ENCODE measurements around the gene CYP1A2. TPM values are rescaled to one million over a fixed set of nuclear protein-coding genes. Genes with fewer than 3 reads are reported as not detected.

The CYP1A2 gene
- total RNA-seq, 2 experiments from 2014 or later, result not detected

DNA sequence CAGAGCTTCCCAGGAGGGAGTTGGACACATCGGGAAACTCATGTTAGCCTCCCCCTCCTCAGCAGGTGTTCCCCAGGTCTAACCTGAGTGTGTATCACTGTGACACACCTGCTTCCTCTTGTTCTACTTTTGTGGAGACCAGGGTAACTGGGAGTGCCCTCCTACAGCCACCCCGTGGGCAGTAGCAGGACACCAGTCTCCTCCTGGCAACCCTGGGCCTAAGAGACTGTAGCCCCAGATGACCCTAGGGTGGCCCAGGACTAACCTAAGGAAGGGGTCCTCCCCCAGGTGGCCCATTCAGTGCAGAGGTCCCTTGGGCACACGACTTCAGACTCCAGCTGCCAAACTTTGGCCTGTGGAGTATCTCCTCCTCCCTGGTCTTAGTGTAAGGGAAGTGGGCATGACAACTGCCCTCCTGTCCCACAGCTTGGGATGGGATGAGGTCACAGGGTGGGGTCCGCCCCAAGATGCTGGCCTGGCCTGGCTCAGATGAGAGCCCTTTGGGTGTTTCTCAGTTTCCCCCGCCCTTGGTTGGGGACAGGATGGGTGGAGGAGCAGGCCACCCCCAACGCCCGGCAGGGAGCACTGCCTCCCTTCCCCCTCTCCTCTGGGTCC is 38.0 kb downstream of the CYP1A2 start:
- TF ChIP-seq, protein P1, sequence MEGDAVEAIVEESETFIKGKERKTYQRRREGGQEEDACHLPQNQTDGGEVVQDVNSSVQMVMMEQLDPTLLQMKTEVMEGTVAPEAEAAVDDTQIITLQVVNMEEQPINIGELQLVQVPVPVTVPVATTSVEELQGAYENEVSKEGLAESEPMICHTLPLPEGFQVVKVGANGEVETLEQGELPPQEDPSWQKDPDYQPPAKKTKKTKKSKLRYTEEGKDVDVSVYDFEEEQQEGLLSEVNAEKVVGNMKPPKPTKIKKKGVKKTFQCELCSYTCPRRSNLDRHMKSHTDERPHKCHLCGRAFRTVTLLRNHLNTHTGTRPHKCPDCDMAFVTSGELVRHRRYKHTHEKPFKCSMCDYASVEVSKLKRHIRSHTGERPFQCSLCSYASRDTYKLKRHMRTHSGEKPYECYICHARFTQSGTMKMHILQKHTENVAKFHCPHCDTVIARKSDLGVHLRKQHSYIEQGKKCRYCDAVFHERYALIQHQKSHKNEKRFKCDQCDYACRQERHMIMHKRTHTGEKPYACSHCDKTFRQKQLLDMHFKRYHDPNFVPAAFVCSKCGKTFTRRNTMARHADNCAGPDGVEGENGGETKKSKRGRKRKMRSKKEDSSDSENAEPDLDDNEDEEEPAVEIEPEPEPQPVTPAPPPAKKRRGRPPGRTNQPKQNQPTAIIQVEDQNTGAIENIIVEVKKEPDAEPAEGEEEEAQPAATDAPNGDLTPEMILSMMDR (IDR thresholded peaks at IDR 0.05), result no peak
- intact Hi-C loops (cut with micrococcal nuclease), result loop anchor here (5.0 kb wide), 1 partner anchor 384 kb away; no protein-coding TSS in a partner anchor

DNA sequence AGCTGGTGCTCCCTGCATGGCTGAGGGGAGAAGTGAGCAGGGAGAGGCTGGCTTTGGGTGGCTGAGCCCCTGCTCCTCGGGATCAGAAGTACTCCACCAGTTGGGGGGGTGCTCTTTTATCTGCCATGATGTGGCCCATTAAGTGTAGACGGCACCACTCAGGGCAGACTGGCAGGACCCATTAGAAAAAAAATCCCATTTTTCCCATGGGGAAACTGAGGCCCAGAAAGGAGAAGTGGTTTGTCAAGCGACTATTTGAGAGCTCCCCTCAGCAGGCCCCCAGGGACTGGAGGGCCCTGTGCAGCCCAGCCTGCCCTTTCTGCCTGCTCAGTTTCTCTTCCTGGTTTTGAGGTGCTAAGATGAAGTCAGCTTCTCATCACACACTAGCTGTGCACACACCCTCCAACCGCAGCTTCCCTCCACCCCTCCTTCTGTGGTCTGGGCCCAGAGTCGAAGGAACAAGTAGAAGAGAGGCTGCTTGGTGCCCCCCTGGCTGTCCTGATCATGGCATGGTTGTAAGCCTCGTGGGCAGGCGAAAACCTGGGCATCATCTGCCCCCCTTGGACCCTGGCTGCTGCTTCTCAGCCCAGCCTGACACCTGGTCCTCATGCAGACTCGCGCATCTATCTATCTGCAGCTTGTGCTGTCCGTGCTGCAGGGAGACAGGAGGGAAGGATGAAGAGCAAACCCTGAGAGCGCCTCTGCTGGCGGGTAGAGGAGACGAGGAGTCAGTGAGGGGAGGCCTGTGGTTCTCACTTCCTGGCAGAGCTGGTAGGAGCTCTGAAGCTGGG is 38.8 kb downstream of the CYP1A2 start:
- DNase-seq (peak; percentile 98), ATAC-seq (peak; percentile 70)
- CTCF ChIA-PET, result interaction anchor here (0.7 to 30.3 kb wide), 16 partner anchors 1 to 414 kb away, joined by 3 to 1327 read pairs (median 4); partner anchors contain the start of genes C15orf39, CSK and MPI
- Mint-ChIP-seq H3K4me3 (peak overlapping the region; percentile 98), H3K27me3 (no peaks in the 10 kb centered on the region), H3K27ac (peak overlapping the region; percentile 98), H3K4me1 (ENCODE audit: low read depth) (peaks cover 53% of the 10 kb centered on the region), H3K36me3 (ENCODE audit: low read depth) (peaks cover 77% of the 10 kb centered on the region), H3K9me3 (no peaks in the 10 kb centered on the region)
- intact Hi-C loops (cut with micrococcal nuclease), result loop anchor here (5.0 kb wide), 1 partner anchor 385 kb away; no protein-coding TSS in a partner anchor
- POLR2A ChIA-PET, result interaction anchor here (0.6 to 21.2 kb wide), 14 partner anchors 3 to 245 kb away, joined by 3 to 410 read pairs (median 5); partner anchors contain the start of genes COX5A and CSK
- TF ChIP-seq, protein P1 (IDR thresholded peaks at IDR 0.05), result peak; percentile 81

More for the DNA sequence above, 38.0 kb downstream of the CYP1A2 start:
- Mint-ChIP-seq H3K4me3 (peak overlapping the region; percentile 98), H3K4me1 (ENCODE audit: low read depth) (peaks cover 45% of the 10 kb centered on the region), H3K36me3 (ENCODE audit: low read depth) (peaks cover 72% of the 10 kb centered on the region), H3K9me3 (no peaks in the 10 kb centered on the region), H3K27me3 (no peaks in the 10 kb centered on the region), H3K27ac (peak overlapping the region; percentile 98)
- DNase-seq (no peak), ATAC-seq (no peak)
- CTCF ChIA-PET, result interaction anchor here (0.7 to 30.3 kb wide), 12 partner anchors 2 to 408 kb away, joined by 3 to 1327 read pairs (median 6); partner anchors contain the start of gene CSK
- POLR2A ChIA-PET, result interaction anchor here (0.6 to 21.2 kb wide), 12 partner anchors 4 to 169 kb away, joined by 3 to 410 read pairs (median 6); partner anchors contain the start of genes COX5A and CSK

DNA sequence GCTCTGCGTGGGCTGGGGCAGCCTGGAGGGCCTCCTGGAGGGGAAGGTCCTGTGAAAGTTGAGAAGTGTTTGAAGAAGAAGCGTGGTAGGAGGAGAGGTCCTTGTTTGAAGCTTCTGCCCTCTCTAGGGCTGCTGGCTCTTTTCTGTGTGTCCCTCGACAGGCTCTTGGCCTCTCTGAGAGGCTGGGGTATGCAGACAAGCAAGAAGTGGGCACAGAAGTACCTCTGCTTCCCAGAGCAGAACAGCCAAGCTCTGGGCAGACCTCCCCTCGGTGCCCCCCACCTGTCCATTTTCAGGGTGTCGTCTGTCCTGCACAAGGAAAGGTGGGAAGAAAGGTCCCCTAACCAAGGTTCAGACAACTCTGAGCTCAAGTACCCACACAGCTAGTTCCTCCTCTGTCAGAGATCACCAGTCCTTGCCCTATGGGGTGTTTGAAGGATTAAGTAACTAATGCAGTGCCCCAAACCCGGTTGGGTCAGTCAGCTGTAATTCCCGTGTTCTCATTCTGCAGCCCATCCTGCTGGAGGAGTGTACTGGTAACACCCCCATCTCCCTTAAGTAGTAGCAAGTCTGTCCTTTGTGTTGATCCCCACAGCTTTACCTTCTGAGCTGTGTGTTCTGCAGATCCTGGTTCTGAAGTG is 39.5 kb downstream of the CYP1A2 start:
- TF ChIP-seq, protein P1 (IDR thresholded peaks at IDR 0.05), result no peak
- Mint-ChIP-seq H3K4me1 (ENCODE audit: low read depth) (peaks cover 60% of the 10 kb centered on the region), H3K9me3 (no peaks in the 10 kb centered on the region), H3K4me3 (peak overlapping the region; percentile 98), H3K36me3 (ENCODE audit: low read depth) (peaks cover 74% of the 10 kb centered on the region), H3K27ac (peak overlapping the region; percentile 98), H3K27me3 (no peaks in the 10 kb centered on the region)
- ATAC-seq, result no peak
- no peak for DNase-seq
- intact Hi-C loops (cut with micrococcal nuclease), result loop anchor here (5.0 kb wide), 1 partner anchor 386 kb away; no protein-coding TSS in a partner anchor
- ChIA-PET POLR2A (interaction anchor here (1.0 to 21.2 kb wide), 9 partner anchors 3 to 246 kb away, joined by 3 to 410 read pairs (median 5); partner anchors contain the start of gene CSK), CTCF (interaction anchor here (0.9 to 30.3 kb wide), 13 partner anchors 0 to 414 kb away, joined by 3 to 1327 read pairs (median 5); partner anchors contain the start of genes C15orf39, CSK and MPI)

DNA sequence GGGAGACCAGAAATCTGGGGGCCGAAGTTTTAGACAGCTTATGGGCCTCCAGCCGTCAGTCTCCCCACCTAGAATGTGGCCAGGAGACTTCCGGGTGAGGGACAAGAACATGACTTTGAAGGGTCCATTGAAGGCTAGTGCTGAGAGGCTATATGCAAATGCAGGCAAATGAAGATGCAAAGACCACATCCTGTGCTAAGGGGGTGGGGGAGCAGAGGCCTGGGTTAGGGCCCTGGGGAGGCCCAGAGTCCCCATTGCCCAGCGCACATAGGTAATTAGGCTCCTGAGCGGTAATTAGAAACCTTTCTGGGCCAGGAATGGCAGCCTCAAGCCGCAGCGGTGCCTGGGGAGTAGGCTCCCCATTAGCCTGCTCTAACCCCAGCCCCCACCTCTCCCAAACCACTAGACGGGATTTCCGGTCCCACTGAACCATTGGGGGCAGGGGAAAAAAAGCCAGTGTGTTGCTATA is 40.1 kb downstream of the CYP1A2 start:
- DNase-seq (peak; percentile 87), ATAC-seq (peak; percentile 28)
- Mint-ChIP-seq H3K4me3 (peak overlapping the region; percentile 98), H3K27me3 (no peaks in the 10 kb centered on the region), H3K4me1 (ENCODE audit: low read depth) (peaks cover 65% of the 10 kb centered on the region), H3K9me3 (no peaks in the 10 kb centered on the region), H3K27ac (peak overlapping the region; percentile 98), H3K36me3 (ENCODE audit: low read depth) (peaks cover 69% of the 10 kb centered on the region)
- intact Hi-C loops (cut with micrococcal nuclease), result loop anchor here (5.0 kb wide), 1 partner anchor 386 kb away; no protein-coding TSS in a partner anchor
- CTCF ChIA-PET, result interaction anchor here (0.9 to 30.3 kb wide), 10 partner anchors 0 to 413 kb away, joined by 3 to 1327 read pairs (median 6); partner anchors contain the start of genes C15orf39, CSK and MPI
- POLR2A ChIA-PET, result interaction anchor here (1.0 to 21.2 kb wide), 7 partner anchors 2 to 246 kb away, joined by 3 to 410 read pairs (median 10); partner anchors contain the start of gene CSK
- TF ChIP-seq, protein P1 (IDR thresholded peaks at IDR 0.05), result no peak

Measured in activated CD8-positive, alpha-beta T cell treated with anti-CD3 and anti-CD28 coated beads for 36 hours (primary cell).